Calu3 (cell line): ENCODE data around the gene SDE2. TPM values are rescaled to one million over a fixed set of nuclear protein-coding genes. Genes with fewer than 3 reads are reported as not detected.

Experiments used
- BruUV-seq: library from RNA; stranded (reverse); fragments of 400-500 nt; replicated peaks from 2 replicates; lab custom pipeline; 2021; lab: Mats Ljungman, UMichigan
- CTCF ChIA-PET: fragments of 300-600 bp; sonication (Branson Sonifier 250); formaldehyde crosslinking; loops from one replicate; lab custom pipeline; 2022; ENCODE audit warnings: antibody characterized with exemption; lab: Charles Lee
- DNase-seq: peaks from one replicate; pipeline ENCODE4 v3.0.0; 2022
- H3K27ac Mint-ChIP-seq: one replicate; pipeline ENCODE4 v1.8.0; 2022; ENCODE audit warnings: mixed read lengths; ENCODE audit not compliant: unreplicated experiment
- H3K27me3 Mint-ChIP-seq: one replicate; pipeline ENCODE4 v1.8.0; 2022; ENCODE audit warnings: mixed read lengths; ENCODE audit not compliant: unreplicated experiment
- H3K36me3 Mint-ChIP-seq: one replicate; pipeline ENCODE4 v1.8.0; 2022; ENCODE audit warnings: mild to moderate bottlenecking, moderate library complexity, mixed read lengths; ENCODE audit not compliant: insufficient read depth, unreplicated experiment
- H3K4me1 Mint-ChIP-seq: one replicate; pipeline ENCODE4 v1.8.0; 2022; ENCODE audit warnings: mild to moderate bottlenecking, low read depth, mixed read lengths; ENCODE audit not compliant: unreplicated experiment
- H3K4me3 Mint-ChIP-seq: one replicate; pipeline ENCODE4 v1.8.0; 2022; ENCODE audit warnings: mild to moderate bottlenecking, low read depth, moderate library complexity, mixed read lengths; ENCODE audit not compliant: unreplicated experiment
- H3K9me3 Mint-ChIP-seq: one replicate; pipeline ENCODE4 v1.8.0; 2022; ENCODE audit warnings: low read depth, mixed read lengths; ENCODE audit not compliant: unreplicated experiment
- intact Hi-C: fragments of 100-400 bp; cut with micrococcal nuclease; formaldehyde crosslinking; loops from one replicate; pipeline ENCODE4 v1.10.0; 2022; ENCODE audit not compliant: unreplicated experiment
- total RNA-seq: library from RNA; stranded (reverse); gene quantifications from 2 replicates; pipeline ENCODE4 v1.2.3, GENCODE V29; 2022
- TF ChIP-seq, protein P1 (sequence below): fragments of 200-600 bp; IDR thresholded peaks from one replicate; pipeline ENCODE4 v1.8.0; 2022; ENCODE audit warnings: antibody characterized with exemption; ENCODE audit not compliant: unreplicated experiment

The SDE2 gene
- total RNA-seq, 1 experiment from 2014 or later: 26.2 TPM

DNA sequence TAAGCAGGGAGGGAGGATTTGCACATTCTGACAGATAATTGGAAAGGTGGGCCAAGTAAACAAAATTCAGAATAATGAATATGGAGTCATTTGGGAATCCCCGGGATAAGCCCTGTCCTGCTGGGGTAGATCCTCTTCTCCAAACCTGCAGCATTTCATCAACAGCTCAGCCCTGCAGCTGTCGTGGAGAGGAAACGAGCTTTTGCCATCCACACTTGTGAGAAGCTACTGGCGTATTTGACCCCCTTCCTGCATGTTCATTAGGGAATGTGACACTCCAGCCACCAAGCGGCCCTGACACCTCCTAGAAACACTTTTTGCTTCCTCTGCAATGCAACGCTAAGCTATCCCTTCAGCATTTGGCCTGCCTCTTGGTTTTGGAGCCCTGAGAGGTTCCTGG lies 50.1 kb downstream of the SDE2 start:
- intact Hi-C loops: no loop called here
- no peak for DNase-seq
- Mint-ChIP-seq H3K36me3 (no peaks in the 10 kb centered on the region), H3K4me3 (no peak overlapping the region), H3K4me1 (no peaks in the 10 kb centered on the region), H3K9me3 (no peaks in the 10 kb centered on the region), H3K27me3 (peaks cover 93% of the 10 kb centered on the region), H3K27ac (no peak overlapping the region)
- TF ChIP-seq, protein P1, sequence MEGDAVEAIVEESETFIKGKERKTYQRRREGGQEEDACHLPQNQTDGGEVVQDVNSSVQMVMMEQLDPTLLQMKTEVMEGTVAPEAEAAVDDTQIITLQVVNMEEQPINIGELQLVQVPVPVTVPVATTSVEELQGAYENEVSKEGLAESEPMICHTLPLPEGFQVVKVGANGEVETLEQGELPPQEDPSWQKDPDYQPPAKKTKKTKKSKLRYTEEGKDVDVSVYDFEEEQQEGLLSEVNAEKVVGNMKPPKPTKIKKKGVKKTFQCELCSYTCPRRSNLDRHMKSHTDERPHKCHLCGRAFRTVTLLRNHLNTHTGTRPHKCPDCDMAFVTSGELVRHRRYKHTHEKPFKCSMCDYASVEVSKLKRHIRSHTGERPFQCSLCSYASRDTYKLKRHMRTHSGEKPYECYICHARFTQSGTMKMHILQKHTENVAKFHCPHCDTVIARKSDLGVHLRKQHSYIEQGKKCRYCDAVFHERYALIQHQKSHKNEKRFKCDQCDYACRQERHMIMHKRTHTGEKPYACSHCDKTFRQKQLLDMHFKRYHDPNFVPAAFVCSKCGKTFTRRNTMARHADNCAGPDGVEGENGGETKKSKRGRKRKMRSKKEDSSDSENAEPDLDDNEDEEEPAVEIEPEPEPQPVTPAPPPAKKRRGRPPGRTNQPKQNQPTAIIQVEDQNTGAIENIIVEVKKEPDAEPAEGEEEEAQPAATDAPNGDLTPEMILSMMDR: no peak
- no TSS peak for BruUV-seq
- CTCF ChIA-PET: interaction anchor here (0.7 to 0.9 kb wide), 2 partner anchors 9 to 145 kb away, joined by 4 to 6 read pairs; no protein-coding TSS in a partner anchor

DNA sequence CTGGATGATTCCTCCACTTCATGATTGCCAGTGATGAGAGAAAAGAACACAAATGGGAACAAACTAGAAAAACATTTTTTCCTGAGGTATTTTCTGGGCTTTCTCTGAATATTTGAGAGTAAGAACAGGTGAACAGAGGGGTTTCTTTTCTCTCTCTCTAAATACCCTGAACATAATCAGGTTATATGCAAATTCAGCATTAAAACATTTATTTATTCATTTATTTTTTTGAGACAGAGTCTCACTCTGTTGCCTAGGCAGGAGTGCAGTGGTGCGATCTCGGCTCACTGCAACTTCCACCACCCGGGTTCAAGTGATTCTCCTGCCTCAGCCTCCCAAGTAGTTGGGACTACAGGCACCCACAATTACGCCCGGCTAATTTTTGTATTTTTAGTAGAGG lies 52.3 kb downstream of the SDE2 start:
- Mint-ChIP-seq H3K27me3 (peaks cover 73% of the 10 kb centered on the region), H3K4me1 (no peaks in the 10 kb centered on the region), H3K36me3 (no peaks in the 10 kb centered on the region), H3K4me3 (no peak overlapping the region), H3K27ac (no peak overlapping the region), H3K9me3 (no peaks in the 10 kb centered on the region)
- TF ChIP-seq, protein P1: no peak
- CTCF ChIA-PET: interaction anchor here (0.6 kb wide), 1 partner anchor 112 kb away, joined by 3 read pairs; no protein-coding TSS in a partner anchor
- intact Hi-C loops: no loop called here
- DNase-seq: no peak
- BruUV-seq: no TSS peak

DNA sequence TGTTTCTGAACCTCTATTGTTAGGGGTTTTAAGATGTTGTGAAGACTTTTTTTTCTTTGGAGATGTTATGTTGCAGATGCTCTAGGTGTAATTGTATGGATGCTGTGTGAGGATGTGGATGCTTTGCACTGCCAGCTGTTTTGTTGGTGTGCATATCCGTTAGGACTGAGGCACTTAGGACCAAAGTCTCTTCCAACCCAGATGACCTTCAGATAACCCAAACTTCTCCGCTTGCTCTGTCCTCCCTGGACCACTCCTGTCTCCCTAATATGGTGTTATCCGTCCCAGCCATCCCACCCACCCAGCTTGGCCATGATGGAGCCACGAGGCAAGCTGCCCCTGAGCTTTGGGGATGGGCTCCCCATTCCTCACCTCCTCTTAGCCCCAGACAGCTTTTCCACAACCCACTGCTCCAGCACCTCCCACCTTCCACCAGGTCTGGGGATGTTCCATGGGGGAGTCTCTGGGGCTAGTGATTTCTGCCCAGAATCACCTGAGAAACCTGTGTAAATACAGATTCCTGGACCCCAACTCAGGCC lies 53.0 kb downstream of the SDE2 start:
- Mint-ChIP-seq H3K27ac (no peak overlapping the region), H3K36me3 (no peaks in the 10 kb centered on the region), H3K4me3 (no peak overlapping the region), H3K27me3 (peaks cover 67% of the 10 kb centered on the region), H3K9me3 (no peaks in the 10 kb centered on the region), H3K4me1 (no peaks in the 10 kb centered on the region)
- BruUV-seq: no TSS peak
- intact Hi-C loops: no loop called here
- CTCF ChIA-PET: interaction anchor here (0.6 kb wide), 1 partner anchor 36 kb away, joined by 6 read pairs; no protein-coding TSS in a partner anchor
- no peak for DNase-seq
- TF ChIP-seq, protein P1: no peak

DNA sequence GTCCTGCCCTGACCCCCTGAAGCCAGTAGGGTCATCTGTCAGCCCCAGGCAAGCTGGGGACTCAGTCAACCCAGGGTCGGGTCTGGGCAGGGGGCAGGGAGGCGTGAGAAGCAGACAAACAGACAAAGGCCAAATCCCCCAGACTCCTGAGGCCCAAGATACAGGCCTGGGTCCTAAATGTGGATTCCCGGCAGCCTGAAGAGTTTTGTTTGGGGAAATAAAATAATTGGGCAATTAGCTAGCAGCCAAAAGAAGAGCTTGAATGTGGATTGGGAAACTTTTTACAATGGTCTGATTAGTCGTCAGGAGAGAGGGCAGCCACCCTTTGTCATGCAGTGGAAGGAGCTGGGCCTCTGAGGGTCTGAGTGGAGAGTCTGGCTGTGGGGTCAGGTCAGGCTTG lies 53.6 kb downstream of the SDE2 start:
- no TSS peak for BruUV-seq
- H3K27me3 Mint-ChIP-seq: peaks cover 61% of the 10 kb centered on the region
- TF ChIP-seq, protein P1: no peak
- no peak overlapping the region for H3K4me3 Mint-ChIP-seq
- no peaks in the 10 kb centered on the region for H3K4me1 Mint-ChIP-seq
- DNase-seq: no peak
- intact Hi-C loops: no loop called here
- no peaks in the 10 kb centered on the region for H3K36me3 Mint-ChIP-seq
- CTCF ChIA-PET: interaction anchor here (0.6 to 0.8 kb wide), 2 partner anchors 11 to 36 kb away, joined by 3 to 6 read pairs; no protein-coding TSS in a partner anchor
- no peaks in the 10 kb centered on the region for H3K9me3 Mint-ChIP-seq
- H3K27ac Mint-ChIP-seq: no peak overlapping the region
